ENCODE data around the gene KHDRBS2.
A peak's percentile ranks its signal among the peaks of the same experiment; 100 is the strongest.

Gene KHDRBS2

DNA sequence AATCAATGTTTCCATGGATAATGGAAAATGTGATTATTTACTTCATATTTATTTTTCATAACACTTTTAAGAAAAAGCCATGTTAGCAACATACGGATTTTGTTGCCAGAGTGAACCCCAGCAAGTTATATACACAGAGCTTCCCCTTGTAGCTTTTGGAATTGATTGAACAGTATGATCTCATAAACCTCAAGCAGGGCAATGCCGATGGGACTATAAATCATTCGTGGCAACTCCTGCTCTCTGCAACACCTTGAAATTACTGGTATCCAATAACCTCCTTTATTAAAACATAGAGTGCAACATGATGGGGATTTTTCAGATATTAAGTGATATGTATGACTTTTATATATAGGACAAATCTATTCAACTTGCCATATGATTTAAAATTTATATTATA is 428.5 kb downstream of the KHDRBS2 start:
- Mint-ChIP-seq H3K27me3 (ENCODE audit: low read depth) (no peaks in the 10 kb centered on the region), H3K9me3 (peaks cover 8% of the 10 kb centered on the region), H3K4me3 (no peak overlapping the region), H3K27ac (no peak overlapping the region), H3K36me3 (ENCODE audit: low read depth) (no peaks in the 10 kb centered on the region), H3K4me1 (no peaks in the 10 kb centered on the region)
- TF ChIP-seq, protein P1, sequence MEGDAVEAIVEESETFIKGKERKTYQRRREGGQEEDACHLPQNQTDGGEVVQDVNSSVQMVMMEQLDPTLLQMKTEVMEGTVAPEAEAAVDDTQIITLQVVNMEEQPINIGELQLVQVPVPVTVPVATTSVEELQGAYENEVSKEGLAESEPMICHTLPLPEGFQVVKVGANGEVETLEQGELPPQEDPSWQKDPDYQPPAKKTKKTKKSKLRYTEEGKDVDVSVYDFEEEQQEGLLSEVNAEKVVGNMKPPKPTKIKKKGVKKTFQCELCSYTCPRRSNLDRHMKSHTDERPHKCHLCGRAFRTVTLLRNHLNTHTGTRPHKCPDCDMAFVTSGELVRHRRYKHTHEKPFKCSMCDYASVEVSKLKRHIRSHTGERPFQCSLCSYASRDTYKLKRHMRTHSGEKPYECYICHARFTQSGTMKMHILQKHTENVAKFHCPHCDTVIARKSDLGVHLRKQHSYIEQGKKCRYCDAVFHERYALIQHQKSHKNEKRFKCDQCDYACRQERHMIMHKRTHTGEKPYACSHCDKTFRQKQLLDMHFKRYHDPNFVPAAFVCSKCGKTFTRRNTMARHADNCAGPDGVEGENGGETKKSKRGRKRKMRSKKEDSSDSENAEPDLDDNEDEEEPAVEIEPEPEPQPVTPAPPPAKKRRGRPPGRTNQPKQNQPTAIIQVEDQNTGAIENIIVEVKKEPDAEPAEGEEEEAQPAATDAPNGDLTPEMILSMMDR (IDR thresholded peaks at IDR 0.05; ENCODE audit: unreplicated experiment in 3 of 3) = no peak

DNA sequence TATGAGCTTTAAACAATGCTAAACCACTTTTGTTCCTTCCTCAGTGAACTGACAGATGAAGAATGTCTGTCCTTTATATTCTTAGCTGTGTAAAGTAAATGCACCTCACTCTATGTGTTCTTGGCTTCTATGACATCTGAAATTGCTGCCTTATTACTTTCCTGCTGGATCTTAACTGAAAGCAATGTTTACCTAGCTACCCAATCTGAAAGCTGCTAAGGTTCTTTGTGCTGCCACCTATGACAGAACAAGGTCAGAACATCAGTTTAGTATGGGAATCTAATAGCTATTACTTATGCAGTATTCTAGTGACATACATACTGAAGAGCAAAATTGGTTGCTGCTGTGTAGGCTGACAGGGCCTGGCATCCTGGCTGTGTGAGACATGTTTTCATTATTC is 444.1 kb downstream of the KHDRBS2 start:
- Mint-ChIP-seq H3K27me3 (ENCODE audit: low read depth) (no peaks in the 10 kb centered on the region), H3K27ac (peak overlapping the region in 1 of 3 experiments; percentile 12), H3K9me3 (no peaks in the 10 kb centered on the region), H3K4me3 (no peak overlapping the region), H3K36me3 (ENCODE audit: low read depth) (no peaks in the 10 kb centered on the region), H3K4me1 (peaks cover 18% of the 10 kb centered on the region)
- TF ChIP-seq, protein P1 (IDR thresholded peaks at IDR 0.05; ENCODE audit: unreplicated experiment in 3 of 3) = no peak

DNA sequence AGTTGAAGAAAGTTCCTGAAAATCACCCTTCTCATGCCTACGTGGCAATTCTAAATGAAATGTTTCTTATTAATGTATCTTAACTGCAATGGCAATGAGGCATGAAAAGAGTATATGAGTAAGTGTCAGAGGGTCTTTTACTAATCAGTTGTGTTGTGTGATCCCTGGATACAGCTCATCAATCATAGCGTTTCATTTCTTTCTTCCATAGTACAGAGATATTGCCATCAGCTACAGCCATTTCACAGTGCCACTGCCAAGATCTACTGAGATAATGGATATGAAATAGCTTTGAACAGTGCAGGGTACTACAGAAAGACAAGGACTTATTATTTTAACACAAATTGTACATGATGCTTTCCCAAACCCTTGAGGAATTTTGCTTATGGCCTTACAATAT is 450.8 kb downstream of the KHDRBS2 start:
- H3K4me3 Mint-ChIP-seq = no peak overlapping the region

DNA sequence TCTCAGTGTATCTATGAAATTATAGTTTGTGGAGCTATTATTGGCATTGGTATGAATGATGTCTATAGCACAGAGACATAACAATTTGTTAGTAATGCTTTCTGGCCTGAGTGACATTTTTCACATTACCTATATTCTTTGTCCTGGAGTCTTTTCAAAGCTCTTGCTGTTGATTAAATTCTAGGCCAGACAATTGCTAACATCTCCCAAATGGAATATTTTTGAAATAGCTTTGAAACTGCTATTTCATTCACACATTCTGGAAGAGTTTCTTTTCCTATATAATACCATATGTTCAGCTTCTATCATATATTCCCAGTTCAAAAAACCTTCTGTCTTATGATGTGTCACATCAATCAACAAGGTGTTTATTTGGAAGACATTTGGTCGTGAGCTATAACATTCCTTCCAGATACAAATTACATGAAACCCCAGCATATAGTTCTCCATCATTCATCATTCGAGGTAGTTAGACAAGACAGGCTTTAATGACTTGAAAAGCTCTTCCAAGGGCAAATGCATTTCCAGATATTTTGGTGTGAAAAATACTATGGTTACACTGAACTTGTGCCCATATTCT is 452.8 kb downstream of the KHDRBS2 start:
- no peaks in the 10 kb centered on the region for H3K36me3 Mint-ChIP-seq (ENCODE audit: low read depth)
- H3K9me3 Mint-ChIP-seq = no peaks in the 10 kb centered on the region
- H3K27me3 Mint-ChIP-seq (ENCODE audit: low read depth) = no peaks in the 10 kb centered on the region
- no peak overlapping the region for H3K27ac Mint-ChIP-seq
- H3K4me1 Mint-ChIP-seq = no peaks in the 10 kb centered on the region
- TF ChIP-seq, protein P1 (IDR thresholded peaks at IDR 0.05; ENCODE audit: unreplicated experiment in 3 of 3) = no peak
- no peak overlapping the region for H3K4me3 Mint-ChIP-seq

More for the DNA sequence above, 450.8 kb downstream of the KHDRBS2 start:
- TF ChIP-seq, protein P1 (IDR thresholded peaks at IDR 0.05; ENCODE audit: unreplicated experiment in 3 of 3) = no peak
- Mint-ChIP-seq H3K27me3 (ENCODE audit: low read depth) (no peaks in the 10 kb centered on the region), H3K27ac (no peak overlapping the region), H3K9me3 (no peaks in the 10 kb centered on the region), H3K4me1 (no peaks in the 10 kb centered on the region), H3K36me3 (ENCODE audit: low read depth) (no peaks in the 10 kb centered on the region)

DNA sequence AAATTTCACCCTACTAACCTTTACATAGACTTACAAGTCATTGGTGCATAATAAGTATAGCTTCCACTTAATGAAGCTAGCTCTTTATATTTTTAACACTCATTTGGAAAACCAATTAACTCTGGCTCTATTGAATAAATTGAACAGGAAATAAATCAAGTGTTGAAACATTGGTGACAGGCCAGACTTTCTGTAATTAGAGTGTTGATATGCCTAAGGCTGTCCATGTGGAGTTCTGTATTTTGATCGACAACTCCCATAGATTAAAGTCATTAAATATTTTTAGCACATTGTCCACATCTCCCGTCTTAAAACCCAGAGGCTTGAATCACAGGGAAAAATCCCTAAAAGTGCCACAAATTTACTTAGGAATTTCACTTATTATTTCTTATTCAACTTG is 468.3 kb downstream of the KHDRBS2 start:
- H3K4me1 Mint-ChIP-seq = no peaks in the 10 kb centered on the region
- no peaks in the 10 kb centered on the region for H3K27me3 Mint-ChIP-seq (ENCODE audit: low read depth)
- no peak overlapping the region for H3K27ac Mint-ChIP-seq
- H3K9me3 Mint-ChIP-seq = no peaks in the 10 kb centered on the region
- no peak overlapping the region for H3K4me3 Mint-ChIP-seq
- no peaks in the 10 kb centered on the region for H3K36me3 Mint-ChIP-seq (ENCODE audit: low read depth)
- TF ChIP-seq, protein P1 (IDR thresholded peaks at IDR 0.05; ENCODE audit: unreplicated experiment in 3 of 3) = no peak

DNA sequence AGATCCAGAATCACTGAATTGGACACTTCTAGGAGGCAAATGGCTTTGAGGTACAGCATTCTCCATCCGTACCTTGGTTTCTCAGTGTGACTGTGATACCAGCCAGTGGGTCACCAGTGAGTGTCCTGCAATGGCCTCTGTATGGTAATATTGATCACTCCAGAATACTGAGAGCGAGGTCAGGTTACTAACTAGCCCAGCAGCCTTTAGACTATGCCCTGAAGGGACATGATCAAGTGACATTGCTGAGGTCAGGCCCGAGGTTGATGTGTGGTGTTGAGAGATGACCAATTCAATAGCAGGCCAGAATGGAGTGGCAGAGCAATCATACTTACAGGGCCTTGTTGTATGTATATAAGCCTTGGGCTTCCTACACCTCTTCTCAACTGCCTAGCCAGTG is 476.0 kb downstream of the KHDRBS2 start:
- H3K27me3 Mint-ChIP-seq (ENCODE audit: low read depth) = no peaks in the 10 kb centered on the region
- TF ChIP-seq, protein P1 (IDR thresholded peaks at IDR 0.05; ENCODE audit: unreplicated experiment in 3 of 3) = no peak

More for the DNA sequence above, 476.0 kb downstream of the KHDRBS2 start:
- H3K4me3 Mint-ChIP-seq = no peak overlapping the region
- no peaks in the 10 kb centered on the region for H3K4me1 Mint-ChIP-seq
- H3K9me3 Mint-ChIP-seq = peaks cover 3% of the 10 kb centered on the region
- no peaks in the 10 kb centered on the region for H3K36me3 Mint-ChIP-seq (ENCODE audit: low read depth)
- H3K27ac Mint-ChIP-seq = no peak overlapping the region

All from nephron (organoid).